Fibroblast of lung (primary cell): ENCODE data around the gene MYH10. TPM values are rescaled to one million over a fixed set of nuclear protein-coding genes. Genes with fewer than 3 reads are reported as not detected.
A peak's percentile ranks its signal among the peaks of the same experiment; 100 is the strongest.

ENCODE experiments used
- DNase-seq, 2 donors: peaks; one replicate each; pipeline versions ENCODE4 v3.0.0 to v3.0.0-alpha.2; 2010; ENCODE audit warnings: low read depth in 2 of 2
- H2AFZ ChIP-seq: 2 replicates; pipeline ENCODE4 v1.5.1; 2012; ENCODE audit warnings: low read length, control low read depth, inconsistent platforms
- H3K27ac ChIP-seq: 2 replicates; pipeline ENCODE4 v1.5.1; 2011; ENCODE audit warnings: low read length, control low read depth; ENCODE audit not compliant: insufficient read depth
- H3K27me3 ChIP-seq: 2 replicates; pipeline ENCODE4 v1.5.1; 2011; ENCODE audit warnings: mild to moderate bottlenecking, low read length; ENCODE audit not compliant: control insufficient read depth, insufficient read depth
- H3K36me3 ChIP-seq: 2 replicates; pipeline ENCODE4 v1.5.1; 2011; ENCODE audit warnings: low read length; ENCODE audit not compliant: control insufficient read depth, insufficient read depth
- H3K4me1 ChIP-seq: 2 replicates; pipeline ENCODE4 v1.5.1; 2011; ENCODE audit warnings: low read length; ENCODE audit not compliant: control insufficient read depth, insufficient read depth; ENCODE audit errors: extremely low read depth
- H3K4me2 ChIP-seq: 2 replicates; pipeline ENCODE4 v1.5.1; 2011; ENCODE audit warnings: low read length, control low read depth; ENCODE audit not compliant: insufficient read depth; ENCODE audit errors: extremely low read depth
- H3K4me3 ChIP-seq, 4 experiments: fragments of 200-600 bp in 1 of 4; sonication (generic) in 1 of 4; replicated peaks in 1 of 4; 2 replicates each; pipeline ENCODE4 v1.5.1; 2011 to 2016; ENCODE audit warnings: low read length in 4 of 4, low read depth in 3 of 4, mild to moderate bottlenecking in 3 of 4, control low read depth in 2 of 4, inconsistent platforms in 1 of 4, mixed read lengths in 1 of 4; ENCODE audit not compliant: insufficient read depth in 1 of 4; ENCODE audit errors: control extremely low read depth in 1 of 4
- H3K79me2 ChIP-seq: 2 replicates; pipeline ENCODE4 v1.5.1; 2012; ENCODE audit warnings: mild to moderate bottlenecking, low read length, inconsistent platforms; ENCODE audit not compliant: control insufficient read depth, insufficient read depth
- H3K9ac ChIP-seq: 2 replicates; pipeline ENCODE4 v1.5.1; 2011; ENCODE audit warnings: mild to moderate bottlenecking, low read length, control low read depth; ENCODE audit not compliant: insufficient read depth
- H3K9me3 ChIP-seq: 2 replicates; pipeline ENCODE4 v1.5.1; 2012; ENCODE audit warnings: low read depth, low read length; ENCODE audit not compliant: control insufficient read depth, insufficient read depth
- H4K20me1 ChIP-seq: 2 replicates; pipeline ENCODE4 v1.5.1; 2011; ENCODE audit warnings: low read length; ENCODE audit not compliant: control insufficient read depth, insufficient read depth; ENCODE audit errors: extremely low read depth
- EZH2 ChIP-seq: IDR thresholded peaks from 2 replicates; pipeline ENCODE4 v1.5.1; 2012; ENCODE audit warnings: low read length, control low read depth, mild to moderate bottlenecking; ENCODE audit errors: missing control alignments
- polyA plus RNA-seq, 2 donors: library from polyadenylated mRNA; depleted of rRNA in 1 of 2; stranded (reverse) in 1 of 2; unstranded in 1 of 2; fragments of >200 nt; gene quantifications; 2 replicates each; pipeline ENCODE4 v1.2.1, GENCODE V29; 2011 to 2012; ENCODE audit warnings: missing spikeins in 1 of 2
- total RNA-seq: library from RNA; depleted of rRNA; stranded (reverse); fragments of >200 nt; gene quantifications from 2 replicates; pipeline ENCODE4 v1.2.1, GENCODE V29; 2014
- TF ChIP-seq, protein P1 (sequence below), 2 donors: IDR thresholded peaks in 1 of 2; conservative IDR thresholded peaks in 1 of 2; 1 replicate in 1 of 2; 2 replicates in 1 of 2; pipeline ENCODE4 v1.5.1; 2011 to 2012; ENCODE audit warnings: low read length in 2 of 2, control low read depth in 1 of 2, inconsistent platforms in 1 of 2, low read depth in 1 of 2, mild to moderate bottlenecking in 1 of 2

MYH10 gene
- total and polyA plus RNA-seq, 2 donors (not counting 1 experiment from before 2014, with no cell fraction given), result 54.6 to 104 TPM

DNA sequence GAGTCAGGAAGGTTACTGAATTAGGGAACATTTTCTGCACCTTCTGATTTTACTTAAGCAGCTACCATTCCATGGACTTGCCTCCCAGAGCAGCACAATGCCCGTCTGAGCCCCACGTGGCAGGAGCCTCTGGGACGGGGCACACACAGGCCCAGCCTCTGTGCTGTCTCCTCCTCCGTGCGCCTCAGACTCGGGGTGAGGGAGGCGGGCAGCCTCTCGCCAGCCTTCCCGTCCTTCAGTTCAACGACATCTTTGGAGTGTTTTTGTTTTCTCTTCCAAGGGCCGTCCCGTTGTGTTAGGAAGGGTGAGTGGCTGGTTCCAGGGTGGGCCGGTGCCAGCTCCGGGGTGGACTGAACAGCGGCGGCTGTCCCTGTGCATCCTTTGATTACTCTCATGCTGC, 163.0 kb downstream of the MYH10 start:
- no peak overlapping the region for H2AFZ ChIP-seq
- no peak for TF ChIP-seq EZH2
- TF ChIP-seq, protein P1, sequence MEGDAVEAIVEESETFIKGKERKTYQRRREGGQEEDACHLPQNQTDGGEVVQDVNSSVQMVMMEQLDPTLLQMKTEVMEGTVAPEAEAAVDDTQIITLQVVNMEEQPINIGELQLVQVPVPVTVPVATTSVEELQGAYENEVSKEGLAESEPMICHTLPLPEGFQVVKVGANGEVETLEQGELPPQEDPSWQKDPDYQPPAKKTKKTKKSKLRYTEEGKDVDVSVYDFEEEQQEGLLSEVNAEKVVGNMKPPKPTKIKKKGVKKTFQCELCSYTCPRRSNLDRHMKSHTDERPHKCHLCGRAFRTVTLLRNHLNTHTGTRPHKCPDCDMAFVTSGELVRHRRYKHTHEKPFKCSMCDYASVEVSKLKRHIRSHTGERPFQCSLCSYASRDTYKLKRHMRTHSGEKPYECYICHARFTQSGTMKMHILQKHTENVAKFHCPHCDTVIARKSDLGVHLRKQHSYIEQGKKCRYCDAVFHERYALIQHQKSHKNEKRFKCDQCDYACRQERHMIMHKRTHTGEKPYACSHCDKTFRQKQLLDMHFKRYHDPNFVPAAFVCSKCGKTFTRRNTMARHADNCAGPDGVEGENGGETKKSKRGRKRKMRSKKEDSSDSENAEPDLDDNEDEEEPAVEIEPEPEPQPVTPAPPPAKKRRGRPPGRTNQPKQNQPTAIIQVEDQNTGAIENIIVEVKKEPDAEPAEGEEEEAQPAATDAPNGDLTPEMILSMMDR (conservative IDR thresholded peaks at IDR 0.05 in 1 of 2, IDR thresholded peaks at IDR 0.05 in 1 of 2; ENCODE audit: low read depth in 1 of 2, low read length in 2 of 2), result no peak
- no peaks in the 10 kb centered on the region for H3K9me3 ChIP-seq
- no peak for DNase-seq
- peaks cover 33% of the 10 kb centered on the region for H3K36me3 ChIP-seq
- no peak overlapping the region for H3K9ac ChIP-seq
- H4K20me1 ChIP-seq, result no peaks in the 10 kb centered on the region
- no peak overlapping the region for H3K4me2 ChIP-seq
- no peaks in the 10 kb centered on the region for H3K27me3 ChIP-seq
- peaks cover 8% of the 10 kb centered on the region for H3K4me1 ChIP-seq
- H3K27ac ChIP-seq, result no peak overlapping the region
- no peak overlapping the region for H3K4me3 ChIP-seq
- peaks cover 35% of the 10 kb centered on the region for H3K79me2 ChIP-seq

DNA sequence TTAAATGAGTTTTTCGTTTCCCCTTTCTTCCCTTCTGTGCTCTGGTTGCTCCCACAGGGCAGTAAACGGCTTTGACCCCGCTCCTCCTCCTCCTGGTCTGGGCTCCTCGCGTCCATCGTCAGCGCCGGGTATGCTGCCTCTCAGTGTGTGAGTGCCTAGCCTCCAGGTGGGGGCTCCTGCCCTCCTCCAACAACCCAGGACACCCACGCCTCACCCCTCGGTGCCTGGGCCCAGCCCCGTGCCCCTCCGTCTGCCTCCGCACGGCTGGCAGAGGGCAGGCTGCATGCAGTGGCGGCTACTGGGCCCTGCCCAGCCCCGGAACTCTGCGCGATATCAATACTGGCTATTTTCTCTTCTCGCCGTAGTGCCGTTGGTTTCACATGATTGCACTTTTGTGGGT, 163.7 kb downstream of the MYH10 start:
- TF ChIP-seq, protein P1 (conservative IDR thresholded peaks at IDR 0.05 in 1 of 2, IDR thresholded peaks at IDR 0.05 in 1 of 2; ENCODE audit: low read depth in 1 of 2, low read length in 2 of 2), result no peak
- TF ChIP-seq EZH2, result no peak
- Histone ChIP-seq H4K20me1 (no peaks in the 10 kb centered on the region), H3K9ac (no peak overlapping the region), H3K79me2 (peaks cover 39% of the 10 kb centered on the region), H3K36me3 (peaks cover 31% of the 10 kb centered on the region), H3K4me3 (no peak overlapping the region), H3K4me1 (peaks cover 8% of the 10 kb centered on the region), H2AFZ (no peak overlapping the region), H3K4me2 (no peak overlapping the region), H3K27me3 (no peaks in the 10 kb centered on the region), H3K9me3 (no peaks in the 10 kb centered on the region), H3K27ac (no peak overlapping the region)
- DNase-seq, result no peak

GRCh38 chr17:8466456-8466855, 164.1 kb downstream of the MYH10 start:
- peaks cover 30% of the 10 kb centered on the region for H3K36me3 ChIP-seq
- no peaks in the 10 kb centered on the region for H3K27me3 ChIP-seq
- no peak overlapping the region for H3K27ac ChIP-seq
- H3K4me2 ChIP-seq, result no peak overlapping the region
- peaks cover 39% of the 10 kb centered on the region for H3K79me2 ChIP-seq
- H3K4me1 ChIP-seq, result peaks cover 8% of the 10 kb centered on the region
- no peaks in the 10 kb centered on the region for H3K9me3 ChIP-seq
- peak; percentile 16 to 62 for DNase-seq
- no peak overlapping the region for H2AFZ ChIP-seq
- no peak overlapping the region for H3K9ac ChIP-seq
- no peaks in the 10 kb centered on the region for H4K20me1 ChIP-seq
- no peak for TF ChIP-seq EZH2
- no peak overlapping the region for H3K4me3 ChIP-seq
